GM21723 (cell line): ENCODE results near the gene UBQLN3.
A peak's percentile ranks its signal among the peaks of the same experiment; 100 is the strongest.

ENCODE experiments used
- ATAC-seq: cut with Tn5 transposase; IDR thresholded peaks from one replicate; pipeline ENCODE4 v1.9.1; 2021; ENCODE audit warnings: mild to moderate bottlenecking, moderate library complexity; ENCODE audit not compliant: unreplicated experiment

UBQLN3 gene

GRCh38 chr11:5507177-5507932 lies 2.4 kb downstream of the UBQLN3 start:
- no peak for ATAC-seq

GRCh38 chr11:5505363-5506048 lies 4.3 kb downstream of the UBQLN3 start:
- ATAC-seq, result no peak

- no peak for ATAC-seq
Measured at GRCh38 chr11:5504403-5504921, 5.3 kb downstream of the UBQLN3 start.

- no peak for ATAC-seq
Measured at GRCh38 chr11:5500393-5500801, 9.4 kb downstream of the UBQLN3 start.

GRCh38 chr11:5499671-5500070 lies 10.1 kb downstream of the UBQLN3 start:
- no peak for ATAC-seq

GRCh38 chr11:5489576-5490357 lies 20.0 kb downstream of the UBQLN3 start:
- no peak for ATAC-seq

- no peak for ATAC-seq
Measured at GRCh38 chr11:5488798-5489399, 20.9 kb downstream of the UBQLN3 start.

GRCh38 chr11:5488385-5488784 lies 21.4 kb downstream of the UBQLN3 start, which contains the start of gene OR52D1:
Gene OR52D1, plus strand, starts transcription at chr11:5488685. Its CDS starts 22 bp downstream, at chr11:5488707.
- no peak for ATAC-seq

- ATAC-seq, result no peak
Measured at GRCh38 chr11:5486421-5486820, 23.3 kb downstream of the UBQLN3 start.

GRCh38 chr11:5486003-5486402 lies 23.8 kb downstream of the UBQLN3 start:
- ATAC-seq, result no peak

- ATAC-seq, result peak; percentile 90
Measured at GRCh38 chr11:5476186-5476819, 33.5 kb downstream of the UBQLN3 start.

- no peak for ATAC-seq
Measured at GRCh38 chr11:5473921-5474320, 35.8 kb downstream of the UBQLN3 start.

GRCh38 chr11:5467527-5467926 lies 42.2 kb downstream of the UBQLN3 start:
- ATAC-seq, result no peak

GRCh38 chr11:5460983-5461621 lies 48.7 kb downstream of the UBQLN3 start:
- no peak for ATAC-seq
